Loucy (cell line): ENCODE results near the gene CHPF.

Experiments used
- CTCF ChIP-seq: fragments of 200-600 bp; sonication (generic); conservative IDR thresholded peaks from 2 replicates; pipeline ENCODE4 v1.5.1; 2014; ENCODE audit warnings: mild to moderate bottlenecking, antibody characterized with exemption, low read length
- EZH2phosphoT487 ChIP-seq: fragments of 200-600 bp; IDR thresholded peaks from 2 replicates; pipeline ENCODE4 v1.6.1; 2018; ENCODE audit warnings: antibody characterized with exemption, mild to moderate bottlenecking, moderate library complexity, borderline replicate concordance

GRCh38 chr2:219560893-219561178 lies 17.2 kb upstream of the CHPF start:
- TF ChIP-seq CTCF (no peak), EZH2phosphoT487 (no peak)
